Type B pancreatic cell (in vitro differentiated cells): ENCODE results near the gene TMEM50B. TPM values are rescaled to one million over a fixed set of nuclear protein-coding genes. Genes with fewer than 3 reads are reported as not detected.

Experiments
- DNase-seq: peaks from one replicate; pipeline ENCODE4 v3.0.0; 2021; ENCODE audit warnings: mixed read lengths; ENCODE audit not compliant: unreplicated experiment; ENCODE audit errors: extremely low spot score
- H3K27ac Mint-ChIP-seq: 2 replicates; pipeline ENCODE4 v1.8.0; 2021; ENCODE audit warnings: mild to moderate bottlenecking, mixed read lengths
- H3K27me3 Mint-ChIP-seq: 2 replicates; pipeline ENCODE4 v1.8.0; 2021; ENCODE audit warnings: mixed read lengths
- H3K36me3 Mint-ChIP-seq: 2 replicates; pipeline ENCODE4 v1.8.0; 2021; ENCODE audit warnings: mixed read lengths
- H3K4me1 Mint-ChIP-seq: one replicate; pipeline ENCODE4 v1.8.0; 2021; ENCODE audit warnings: mixed read lengths; ENCODE audit not compliant: unreplicated experiment
- H3K4me3 Mint-ChIP-seq: 2 replicates; pipeline ENCODE4 v1.8.0; 2021; ENCODE audit warnings: mild to moderate bottlenecking, mixed read lengths
- H3K9me3 Mint-ChIP-seq: 2 replicates; pipeline ENCODE4 v1.8.0; 2021; ENCODE audit warnings: mixed read lengths
- CTCF ChIP-seq: fragments of 200-600 bp; sonication (generic); conservative IDR thresholded peaks from 2 replicates; pipeline ENCODE4 v1.5.0; 2021; ENCODE audit warnings: antibody characterized with exemption, mild to moderate bottlenecking
- total RNA-seq: library from RNA; stranded (reverse); gene quantifications from 2 replicates; pipeline ENCODE4 v1.2.1, GENCODE V29; 2021; ENCODE audit warnings: low replicate concordance

TMEM50B gene
- total RNA-seq, 1 donor from 2014 or later, result 44.7 TPM

- no peak overlapping the region for H3K27ac Mint-ChIP-seq
- peaks cover 12% of the 10 kb centered on the region for H3K36me3 Mint-ChIP-seq
Measured at GRCh38 chr21:33406493-33406892, 73.3 kb downstream of the TMEM50B start.

GRCh38 chr21:33403786-33404585 lies 75.8 kb downstream of the TMEM50B start:
- H3K9me3 Mint-ChIP-seq, result peaks cover 4% of the 10 kb centered on the region
- DNase-seq, result peak; percentile 79
- H3K4me1 Mint-ChIP-seq, result peaks cover 24% of the 10 kb centered on the region
- H3K27me3 Mint-ChIP-seq, result no peaks in the 10 kb centered on the region
- peak overlapping the region; percentile 99 for H3K4me3 Mint-ChIP-seq
- H3K36me3 Mint-ChIP-seq, result peaks cover 8% of the 10 kb centered on the region
- H3K27ac Mint-ChIP-seq, result peak overlapping the region; percentile 89
- peak; percentile 27 for TF ChIP-seq CTCF

More at GRCh38 chr21:33406493-33406892, 73.3 kb downstream of the TMEM50B start:
- peaks cover 19% of the 10 kb centered on the region for H3K4me1 Mint-ChIP-seq
- peak overlapping the region; percentile 31 for H3K4me3 Mint-ChIP-seq
- TF ChIP-seq CTCF, result no peak
- no peaks in the 10 kb centered on the region for H3K27me3 Mint-ChIP-seq
- H3K9me3 Mint-ChIP-seq, result no peaks in the 10 kb centered on the region
- no peak for DNase-seq

GRCh38 chr21:33403128-33403785 lies 76.5 kb downstream of the TMEM50B start, which contains the start of gene IFNGR2:
Gene IFNGR2, plus strand, starts transcription at chr21:33403413. Its CDS starts 131 bp downstream, at chr21:33403544.
- peak within 1 kb of the TSS; percentile 89 for H3K27ac Mint-ChIP-seq
- peaks cover 4% of the 10 kb centered on the region for H3K9me3 Mint-ChIP-seq
- H3K4me3 Mint-ChIP-seq, result peak within 1 kb of the TSS; percentile 99
- peaks cover 8% of the 10 kb centered on the region for H3K36me3 Mint-ChIP-seq
- H3K4me1 Mint-ChIP-seq, result peaks cover 20% of the 10 kb centered on the region
- DNase-seq, result no peak
- H3K27me3 Mint-ChIP-seq, result no peaks in the 10 kb centered on the region
- no peak for TF ChIP-seq CTCF

- peaks cover 8% of the 10 kb centered on the region for H3K36me3 Mint-ChIP-seq
- H3K9me3 Mint-ChIP-seq, result peaks cover 4% of the 10 kb centered on the region
- H3K27ac Mint-ChIP-seq, result peak overlapping the region; percentile 70
- peaks cover 20% of the 10 kb centered on the region for H3K4me1 Mint-ChIP-seq
- H3K4me3 Mint-ChIP-seq, result peak overlapping the region; percentile 83
- DNase-seq, result no peak
- no peak for TF ChIP-seq CTCF
- H3K27me3 Mint-ChIP-seq, result no peaks in the 10 kb centered on the region
Measured at GRCh38 chr21:33402001-33402979, 77.5 kb downstream of the TMEM50B start.

- TF ChIP-seq CTCF, result no peak
- peaks cover 8% of the 10 kb centered on the region for H3K36me3 Mint-ChIP-seq
- DNase-seq, result no peak
- H3K4me1 Mint-ChIP-seq, result peaks cover 17% of the 10 kb centered on the region
- H3K27ac Mint-ChIP-seq, result no peak overlapping the region
- H3K27me3 Mint-ChIP-seq, result no peaks in the 10 kb centered on the region
- H3K9me3 Mint-ChIP-seq, result peaks cover 4% of the 10 kb centered on the region
- H3K4me3 Mint-ChIP-seq, result no peak overlapping the region
Measured at GRCh38 chr21:33401630-33401992, 78.2 kb downstream of the TMEM50B start.
